K562 (cell line): Measurements from ENCODE around the gene RPF1. TPM values are rescaled to one million over a fixed set of nuclear protein-coding genes. Genes with fewer than 3 reads are reported as not detected.
A peak's percentile ranks its signal among the peaks of the same experiment; 100 is the strongest.

Experiments
- ARID1B ChIP-seq: fragments of 450-650 bp; IDR thresholded peaks from 2 replicates; pipeline ENCODE4 v1.6.1; 2016; ENCODE audit warnings: antibody characterized with exemption, mild to moderate bottlenecking, inconsistent platforms
- FOXO4 ChIP-seq: fragments of 450-650 bp; formaldehyde crosslinking; IDR thresholded peaks from 2 replicates; pipeline ENCODE4 v1.4.0; 2020; ENCODE audit warnings: mild to moderate bottlenecking, moderate library complexity
- GATA2 ChIP-seq: sonication (generic); formaldehyde crosslinking; IDR thresholded peaks from 2 replicates; pipeline ENCODE4 v1.4.0; 2020; ENCODE audit warnings: mild to moderate bottlenecking, missing genetic modification reagents
- GATAD2B ChIP-seq: fragments of 450-650 bp; IDR thresholded peaks from 2 replicates; pipeline ENCODE4 v1.6.1; 2017; ENCODE audit warnings: mild to moderate bottlenecking, borderline replicate concordance
- HDAC1 ChIP-seq, 2 experiments: fragments of 450-650 bp; IDR thresholded peaks; 2 replicates each; pipeline ENCODE4 v1.6.1; 2016 to 2017; ENCODE audit warnings: inconsistent platforms in 1 of 2, mild to moderate bottlenecking in 1 of 2, moderate library complexity in 1 of 2
- PTTG1 ChIP-seq: fragments of 450-650 bp; IDR thresholded peaks from 2 replicates; pipeline ENCODE4 v1.6.1; 2016; ENCODE audit warnings: low read depth, mild to moderate bottlenecking, missing genetic modification characterization, missing compliant biosample characterization
- RCOR1 ChIP-seq, 2 experiments: IDR thresholded peaks; 2 replicates each; pipeline ENCODE4 v1.6.1; 2012; ENCODE audit warnings: low read depth in 2 of 2, low read length in 2 of 2, borderline replicate concordance in 1 of 2, improper control_type of control experiment in 1 of 2
- SMARCE1 ChIP-seq: fragments of 450-650 bp; IDR thresholded peaks from 2 replicates; pipeline ENCODE4 v1.7.1; 2016; ENCODE audit warnings: mild to moderate bottlenecking
- SOX6 ChIP-seq: fragments of 450-650 bp; IDR thresholded peaks from 2 replicates; pipeline ENCODE4 v1.6.1; 2014; ENCODE audit warnings: mild to moderate bottlenecking
- STAT5A ChIP-seq: IDR thresholded peaks from 2 replicates; pipeline ENCODE4 v1.6.1; 2012; ENCODE audit warnings: low read length, inconsistent platforms, borderline replicate concordance
- TAL1 ChIP-seq: fragments of 450-650 bp; IDR thresholded peaks from 2 replicates; pipeline ENCODE4 v1.6.1; 2016; ENCODE audit warnings: mild to moderate bottlenecking
- TRIM25 ChIP-seq: fragments of 450-650 bp; IDR thresholded peaks from 2 replicates; pipeline ENCODE4 v1.7.0; 2016; ENCODE audit warnings: borderline replicate concordance
- ZNF263 ChIP-seq: sonication (generic); formaldehyde crosslinking; IDR thresholded peaks from 2 replicates; pipeline ENCODE4 v1.8.0; 2022; ENCODE audit warnings: mild to moderate bottlenecking, missing genetic modification reagents, borderline replicate concordance
- polyA plus RNA-seq, 8 experiments: library from polyadenylated mRNA; depleted of rRNA in 4 of 8; stranded (reverse) in 5 of 8; unstranded in 3 of 8; fragments of >200 nt; fragmentation: Nextera tagmentation in 2 of 8; fragmentation: Illumina TruSeq in 1 of 8; extraction: Ambion mirVana in 2 of 8; extraction: Trizol in 1 of 8; gene quantifications; 2 replicates each; pipeline versions ENCODE4 v1.2.1 to v1.2.3, GENCODE V29; 2011 to 2014; ENCODE audit warnings: inconsistent platforms in 1 of 8, missing spikeins in 1 of 8
- total RNA-seq, 7 experiments: library from RNA; depleted of rRNA in 6 of 7; stranded (reverse); fragments of >200 nt in 6 of 7; fragmentation: Illumina TruSeq in 2 of 7; extraction: Trizol in 2 of 7; gene quantifications; 2 replicates each; pipeline versions ENCODE4 v1.2.1 to v1.2.3, GENCODE V29; 2011 to 2021; ENCODE audit warnings: low replicate concordance in 1 of 7
- TF ChIP-seq, protein P1 (sequence below): fragments of 450-650 bp; IDR thresholded peaks from 2 replicates; pipeline ENCODE4 v1.6.1; 2016; ENCODE audit warnings: mild to moderate bottlenecking, moderate library complexity

RPF1 gene
- total and polyA plus RNA-seq, 9 of the 15 experiments (the other 6 are each of a cell fraction or from before 2014, with no cell fraction given), result 52.4 to 156 (median 90.2) TPM

DNA sequence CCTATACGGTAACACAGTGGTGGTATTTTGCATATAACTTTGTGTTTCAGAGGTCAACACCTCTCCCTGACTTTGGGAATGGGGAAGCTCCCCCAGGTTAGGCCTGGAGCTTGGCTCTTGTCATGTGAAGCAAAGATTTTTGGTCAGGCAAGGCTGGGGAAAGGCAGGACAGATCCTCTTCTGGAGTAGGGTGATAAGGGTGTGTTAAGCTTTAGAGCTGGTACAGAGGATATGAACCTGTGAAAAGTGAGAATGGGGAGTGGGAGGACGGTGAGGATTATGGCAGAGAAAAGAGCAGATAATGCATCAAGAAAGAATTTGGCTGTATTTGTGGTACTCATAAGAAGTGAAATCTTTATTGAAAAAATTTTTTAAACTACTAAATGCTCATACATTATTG is 2.3 kb downstream of the RPF1 start (continued):
- TF ChIP-seq, protein P1, sequence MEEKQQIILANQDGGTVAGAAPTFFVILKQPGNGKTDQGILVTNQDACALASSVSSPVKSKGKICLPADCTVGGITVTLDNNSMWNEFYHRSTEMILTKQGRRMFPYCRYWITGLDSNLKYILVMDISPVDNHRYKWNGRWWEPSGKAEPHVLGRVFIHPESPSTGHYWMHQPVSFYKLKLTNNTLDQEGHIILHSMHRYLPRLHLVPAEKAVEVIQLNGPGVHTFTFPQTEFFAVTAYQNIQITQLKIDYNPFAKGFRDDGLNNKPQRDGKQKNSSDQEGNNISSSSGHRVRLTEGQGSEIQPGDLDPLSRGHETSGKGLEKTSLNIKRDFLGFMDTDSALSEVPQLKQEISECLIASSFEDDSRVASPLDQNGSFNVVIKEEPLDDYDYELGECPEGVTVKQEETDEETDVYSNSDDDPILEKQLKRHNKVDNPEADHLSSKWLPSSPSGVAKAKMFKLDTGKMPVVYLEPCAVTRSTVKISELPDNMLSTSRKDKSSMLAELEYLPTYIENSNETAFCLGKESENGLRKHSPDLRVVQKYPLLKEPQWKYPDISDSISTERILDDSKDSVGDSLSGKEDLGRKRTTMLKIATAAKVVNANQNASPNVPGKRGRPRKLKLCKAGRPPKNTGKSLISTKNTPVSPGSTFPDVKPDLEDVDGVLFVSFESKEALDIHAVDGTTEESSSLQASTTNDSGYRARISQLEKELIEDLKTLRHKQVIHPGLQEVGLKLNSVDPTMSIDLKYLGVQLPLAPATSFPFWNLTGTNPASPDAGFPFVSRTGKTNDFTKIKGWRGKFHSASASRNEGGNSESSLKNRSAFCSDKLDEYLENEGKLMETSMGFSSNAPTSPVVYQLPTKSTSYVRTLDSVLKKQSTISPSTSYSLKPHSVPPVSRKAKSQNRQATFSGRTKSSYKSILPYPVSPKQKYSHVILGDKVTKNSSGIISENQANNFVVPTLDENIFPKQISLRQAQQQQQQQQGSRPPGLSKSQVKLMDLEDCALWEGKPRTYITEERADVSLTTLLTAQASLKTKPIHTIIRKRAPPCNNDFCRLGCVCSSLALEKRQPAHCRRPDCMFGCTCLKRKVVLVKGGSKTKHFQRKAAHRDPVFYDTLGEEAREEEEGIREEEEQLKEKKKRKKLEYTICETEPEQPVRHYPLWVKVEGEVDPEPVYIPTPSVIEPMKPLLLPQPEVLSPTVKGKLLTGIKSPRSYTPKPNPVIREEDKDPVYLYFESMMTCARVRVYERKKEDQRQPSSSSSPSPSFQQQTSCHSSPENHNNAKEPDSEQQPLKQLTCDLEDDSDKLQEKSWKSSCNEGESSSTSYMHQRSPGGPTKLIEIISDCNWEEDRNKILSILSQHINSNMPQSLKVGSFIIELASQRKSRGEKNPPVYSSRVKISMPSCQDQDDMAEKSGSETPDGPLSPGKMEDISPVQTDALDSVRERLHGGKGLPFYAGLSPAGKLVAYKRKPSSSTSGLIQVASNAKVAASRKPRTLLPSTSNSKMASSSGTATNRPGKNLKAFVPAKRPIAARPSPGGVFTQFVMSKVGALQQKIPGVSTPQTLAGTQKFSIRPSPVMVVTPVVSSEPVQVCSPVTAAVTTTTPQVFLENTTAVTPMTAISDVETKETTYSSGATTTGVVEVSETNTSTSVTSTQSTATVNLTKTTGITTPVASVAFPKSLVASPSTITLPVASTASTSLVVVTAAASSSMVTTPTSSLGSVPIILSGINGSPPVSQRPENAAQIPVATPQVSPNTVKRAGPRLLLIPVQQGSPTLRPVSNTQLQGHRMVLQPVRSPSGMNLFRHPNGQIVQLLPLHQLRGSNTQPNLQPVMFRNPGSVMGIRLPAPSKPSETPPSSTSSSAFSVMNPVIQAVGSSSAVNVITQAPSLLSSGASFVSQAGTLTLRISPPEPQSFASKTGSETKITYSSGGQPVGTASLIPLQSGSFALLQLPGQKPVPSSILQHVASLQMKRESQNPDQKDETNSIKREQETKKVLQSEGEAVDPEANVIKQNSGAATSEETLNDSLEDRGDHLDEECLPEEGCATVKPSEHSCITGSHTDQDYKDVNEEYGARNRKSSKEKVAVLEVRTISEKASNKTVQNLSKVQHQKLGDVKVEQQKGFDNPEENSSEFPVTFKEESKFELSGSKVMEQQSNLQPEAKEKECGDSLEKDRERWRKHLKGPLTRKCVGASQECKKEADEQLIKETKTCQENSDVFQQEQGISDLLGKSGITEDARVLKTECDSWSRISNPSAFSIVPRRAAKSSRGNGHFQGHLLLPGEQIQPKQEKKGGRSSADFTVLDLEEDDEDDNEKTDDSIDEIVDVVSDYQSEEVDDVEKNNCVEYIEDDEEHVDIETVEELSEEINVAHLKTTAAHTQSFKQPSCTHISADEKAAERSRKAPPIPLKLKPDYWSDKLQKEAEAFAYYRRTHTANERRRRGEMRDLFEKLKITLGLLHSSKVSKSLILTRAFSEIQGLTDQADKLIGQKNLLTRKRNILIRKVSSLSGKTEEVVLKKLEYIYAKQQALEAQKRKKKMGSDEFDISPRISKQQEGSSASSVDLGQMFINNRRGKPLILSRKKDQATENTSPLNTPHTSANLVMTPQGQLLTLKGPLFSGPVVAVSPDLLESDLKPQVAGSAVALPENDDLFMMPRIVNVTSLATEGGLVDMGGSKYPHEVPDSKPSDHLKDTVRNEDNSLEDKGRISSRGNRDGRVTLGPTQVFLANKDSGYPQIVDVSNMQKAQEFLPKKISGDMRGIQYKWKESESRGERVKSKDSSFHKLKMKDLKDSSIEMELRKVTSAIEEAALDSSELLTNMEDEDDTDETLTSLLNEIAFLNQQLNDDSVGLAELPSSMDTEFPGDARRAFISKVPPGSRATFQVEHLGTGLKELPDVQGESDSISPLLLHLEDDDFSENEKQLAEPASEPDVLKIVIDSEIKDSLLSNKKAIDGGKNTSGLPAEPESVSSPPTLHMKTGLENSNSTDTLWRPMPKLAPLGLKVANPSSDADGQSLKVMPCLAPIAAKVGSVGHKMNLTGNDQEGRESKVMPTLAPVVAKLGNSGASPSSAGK, result no peak
- TF ChIP-seq FOXO4 (CRISPR knock-in tag) (no peak), TRIM25 (no peak), ARID1B (peak; percentile 88), GATA2 (CRISPR knock-in tag) (peak; percentile 53; the same call in 1 of the 2 replicates), PTTG1 (tag) (no peak), ZNF263 (CRISPR knock-in tag) (peak; percentile 90), SOX6 (0 out of 2 replicates have a peak, but pooled peaks have one; percentile 26), STAT5A (peak; percentile 42; the same call in 1 of the 2 replicates), HDAC1 (IDR thresholded peaks at IDR 0.05) (peak in 1 of 2 experiments; percentile 77; a peak in 2 of 4 replicates), RCOR1 (IDR thresholded peaks at IDR 0.05; ENCODE audit: borderline replicate concordance in 1 of 2, low read depth in 2 of 2, low read length in 2 of 2) (peak in 1 of 2 experiments; percentile 52; a peak in 2 of 4 replicates), GATAD2B (no peak), SMARCE1 (0 out of 2 replicates have a peak, but pooled peaks have one; percentile 36), TAL1 (peak; percentile 78)
